PFSK-1 (cell line): ENCODE measurements around the gene PDE12.
A peak's percentile ranks its signal among the peaks of the same experiment; 100 is the strongest.

Source experiments
- FOXP2 ChIP-seq: optimal IDR thresholded peaks from 2 replicates; pipeline ENCODE3; 2011; ENCODE audit warnings: borderline replicate concordance, control low read depth, inconsistent platforms; ENCODE audit not compliant: insufficient read depth; ENCODE audit errors: extremely low read length, extremely low read depth
- POLR2AphosphoS5 ChIP-seq: IDR thresholded peaks from 2 replicates; pipeline ENCODE4 v1.6.1; 2012; ENCODE audit warnings: low read depth, mild to moderate bottlenecking, control low read depth, low read length, moderate library complexity
- SIN3A ChIP-seq: IDR thresholded peaks from 2 replicates; pipeline ENCODE4 v1.6.1; 2012; ENCODE audit warnings: mild to moderate bottlenecking, low read length, moderate library complexity, borderline replicate concordance; ENCODE audit not compliant: insufficient read depth
- TAF1 ChIP-seq: IDR thresholded peaks from 2 replicates; pipeline ENCODE4 v1.6.1; 2012; ENCODE audit warnings: low read length, control low read depth, borderline replicate concordance; ENCODE audit not compliant: insufficient read depth
- TF ChIP-seq, protein P1 (sequence below), 2 experiments: IDR thresholded peaks; 2 replicates each; pipeline versions ENCODE4 v1.6.1 to v1.8.0; 2011 to 2012; ENCODE audit warnings: low read depth in 2 of 2, low read length in 2 of 2, control low read depth in 1 of 2, inconsistent platforms in 1 of 2, mild to moderate bottlenecking in 1 of 2, moderate library complexity in 1 of 2; ENCODE audit not compliant: insufficient read depth in 1 of 2

Gene PDE12

GRCh38 chr3:57587905-57588304 lies 31.8 kb downstream of the PDE12 start:
- TF ChIP-seq POLR2AphosphoS5, result no peak
- TF ChIP-seq, protein P1, sequence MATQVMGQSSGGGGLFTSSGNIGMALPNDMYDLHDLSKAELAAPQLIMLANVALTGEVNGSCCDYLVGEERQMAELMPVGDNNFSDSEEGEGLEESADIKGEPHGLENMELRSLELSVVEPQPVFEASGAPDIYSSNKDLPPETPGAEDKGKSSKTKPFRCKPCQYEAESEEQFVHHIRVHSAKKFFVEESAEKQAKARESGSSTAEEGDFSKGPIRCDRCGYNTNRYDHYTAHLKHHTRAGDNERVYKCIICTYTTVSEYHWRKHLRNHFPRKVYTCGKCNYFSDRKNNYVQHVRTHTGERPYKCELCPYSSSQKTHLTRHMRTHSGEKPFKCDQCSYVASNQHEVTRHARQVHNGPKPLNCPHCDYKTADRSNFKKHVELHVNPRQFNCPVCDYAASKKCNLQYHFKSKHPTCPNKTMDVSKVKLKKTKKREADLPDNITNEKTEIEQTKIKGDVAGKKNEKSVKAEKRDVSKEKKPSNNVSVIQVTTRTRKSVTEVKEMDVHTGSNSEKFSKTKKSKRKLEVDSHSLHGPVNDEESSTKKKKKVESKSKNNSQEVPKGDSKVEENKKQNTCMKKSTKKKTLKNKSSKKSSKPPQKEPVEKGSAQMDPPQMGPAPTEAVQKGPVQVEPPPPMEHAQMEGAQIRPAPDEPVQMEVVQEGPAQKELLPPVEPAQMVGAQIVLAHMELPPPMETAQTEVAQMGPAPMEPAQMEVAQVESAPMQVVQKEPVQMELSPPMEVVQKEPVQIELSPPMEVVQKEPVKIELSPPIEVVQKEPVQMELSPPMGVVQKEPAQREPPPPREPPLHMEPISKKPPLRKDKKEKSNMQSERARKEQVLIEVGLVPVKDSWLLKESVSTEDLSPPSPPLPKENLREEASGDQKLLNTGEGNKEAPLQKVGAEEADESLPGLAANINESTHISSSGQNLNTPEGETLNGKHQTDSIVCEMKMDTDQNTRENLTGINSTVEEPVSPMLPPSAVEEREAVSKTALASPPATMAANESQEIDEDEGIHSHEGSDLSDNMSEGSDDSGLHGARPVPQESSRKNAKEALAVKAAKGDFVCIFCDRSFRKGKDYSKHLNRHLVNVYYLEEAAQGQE (IDR thresholded peaks at IDR 0.05; ENCODE audit: insufficient read depth in 1 of 2, low read depth in 2 of 2, low read length in 2 of 2), result no peak

GRCh38 chr3:57592306-57592705 lies 36.2 kb downstream of the PDE12 start:
- TF ChIP-seq SIN3A, result no peak
- TF ChIP-seq FOXP2, result no peak
- TF ChIP-seq, protein P1 (IDR thresholded peaks at IDR 0.05; ENCODE audit: insufficient read depth in 1 of 2, low read depth in 2 of 2, low read length in 2 of 2), result no peak
- TF ChIP-seq TAF1, result no peak
- TF ChIP-seq POLR2AphosphoS5, result no peak

GRCh38 chr3:57594144-57594543 lies 38.1 kb downstream of the PDE12 start:
- no peak for TF ChIP-seq POLR2AphosphoS5
- no peak for TF ChIP-seq SIN3A
- TF ChIP-seq, protein P1 (IDR thresholded peaks at IDR 0.05; ENCODE audit: insufficient read depth in 1 of 2, low read depth in 2 of 2, low read length in 2 of 2), result no peak
- TF ChIP-seq FOXP2, result no peak
- no peak for TF ChIP-seq TAF1

DNA sequence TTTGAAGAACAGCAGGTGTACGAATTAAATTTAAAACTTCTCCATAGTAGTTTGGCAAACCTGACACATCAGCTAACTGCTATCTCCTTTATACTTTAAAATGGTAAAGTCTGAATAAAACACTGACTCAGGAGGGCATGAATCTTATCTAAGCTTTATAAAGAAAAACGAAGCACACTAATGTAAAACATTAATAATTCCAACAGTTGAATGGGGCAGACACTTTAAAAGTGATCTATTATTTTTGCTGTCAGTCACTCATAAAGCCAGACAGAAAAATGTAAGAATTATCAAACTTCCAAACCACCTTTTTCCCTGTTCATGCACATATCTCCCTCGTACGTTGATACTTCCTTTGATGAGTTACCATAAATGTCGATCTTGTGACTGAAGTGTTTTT lies 38.5 kb downstream of the PDE12 start:
- TF ChIP-seq TAF1 (no peak), POLR2AphosphoS5 (no peak)

GRCh38 chr3:57596495-57597126 lies 40.5 kb downstream of the PDE12 start:
- TF ChIP-seq SIN3A, result no peak
- TF ChIP-seq, protein P1 (IDR thresholded peaks at IDR 0.05; ENCODE audit: insufficient read depth in 1 of 2, low read depth in 2 of 2, low read length in 2 of 2), result 0 out of 4 replicates have a peak, but pooled peaks of 1 of the 2 experiments have one; percentile 5
